Transverse colon (tissue), 4 donors: ENCODE results near the gene H6PD.

Experiments
- CTCF ChIP-seq, 5 experiments: fragments of 200-600 bp in 3 of 5; fragments of 450-650 bp in 2 of 5; sonication (generic) in 3 of 5; IDR thresholded peaks; 1 replicate in 2 of 5; 2 replicates in 3 of 5; pipeline ENCODE4 v1.5.1; 2016 to 2017; ENCODE audit warnings: antibody characterized with exemption in 5 of 5, inconsistent platforms in 3 of 5, mild to moderate bottlenecking in 2 of 5, moderate library complexity in 1 of 5
- EP300 ChIP-seq: sonication (generic); formaldehyde crosslinking; IDR thresholded peaks from one replicate; pipeline ENCODE4 v1.6.1; 2017; ENCODE audit warnings: antibody characterized with exemption, low read depth
- POLR2A ChIP-seq: fragments of 450-650 bp; IDR thresholded peaks from one replicate; pipeline ENCODE4 v1.6.1; 2016; ENCODE audit warnings: antibody characterized with exemption, mild to moderate bottlenecking, moderate library complexity
- POLR2AphosphoS5 ChIP-seq, 3 donors: sonication (generic); formaldehyde crosslinking; IDR thresholded peaks; one replicate each; pipeline ENCODE4 v1.6.1; 2016; ENCODE audit warnings: antibody characterized with exemption in 3 of 3

DNA sequence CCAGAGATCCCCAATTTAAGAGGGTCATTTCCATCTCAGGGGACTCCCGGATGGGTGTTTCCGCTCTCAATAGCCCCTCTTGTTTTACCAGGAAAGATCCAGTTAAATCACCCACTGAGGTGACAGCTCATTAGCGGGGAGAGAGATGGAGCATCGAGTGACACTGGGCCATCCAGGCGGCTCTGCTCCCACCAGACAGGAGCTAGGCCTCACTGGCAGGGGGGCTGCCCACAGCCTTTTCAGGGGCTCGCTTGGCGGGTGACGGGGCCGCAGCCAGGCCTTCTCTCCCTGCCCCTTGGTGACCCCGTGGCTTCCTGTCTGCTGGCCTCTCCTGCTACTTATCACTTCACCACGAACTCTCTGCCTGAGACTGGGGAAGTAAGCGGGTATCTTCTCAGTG lies 31.4 kb downstream of the H6PD start:
- TF ChIP-seq CTCF (IDR thresholded peaks at IDR 0.05), result no peak
- TF ChIP-seq POLR2A, result no peak
- TF ChIP-seq POLR2AphosphoS5 (IDR thresholded peaks at IDR 0.05), result no peak
- no peak for TF ChIP-seq EP300
